Skeletal muscle tissue (tissue), 4 donors: ENCODE measurements around the gene RAPSN. TPM values are rescaled to one million over a fixed set of nuclear protein-coding genes. Genes with fewer than 3 reads are reported as not detected.

Experiments used
- H3K27ac ChIP-seq: one replicate; pipeline ENCODE4 v1.7.0; 2013; ENCODE audit warnings: mild to moderate bottlenecking, low read depth, low read length, inconsistent platforms
- H3K27me3 ChIP-seq, 3 donors: one replicate each; pipeline ENCODE4 v1.7.0; 2013; ENCODE audit warnings: low read length in 3 of 3; ENCODE audit not compliant: control insufficient read depth in 3 of 3, insufficient read depth in 3 of 3
- H3K36me3 ChIP-seq, 3 donors: one replicate each; pipeline ENCODE4 v1.7.0; 2013; ENCODE audit warnings: low read length in 3 of 3; ENCODE audit not compliant: control insufficient read depth in 3 of 3, insufficient read depth in 3 of 3
- H3K4me1 ChIP-seq, 3 donors: one replicate each; pipeline ENCODE4 v1.7.0; 2013; ENCODE audit warnings: low read length in 3 of 3, mild to moderate bottlenecking in 3 of 3; ENCODE audit not compliant: control insufficient read depth in 3 of 3, insufficient read depth in 3 of 3
- H3K4me3 ChIP-seq, 3 donors: one replicate each; pipeline ENCODE4 v1.7.0; 2013; ENCODE audit warnings: low read length in 3 of 3
- H3K9ac ChIP-seq, 3 donors: one replicate each; pipeline ENCODE4 v1.7.0; 2013; ENCODE audit warnings: low read length in 3 of 3, mild to moderate bottlenecking in 3 of 3, moderate library complexity in 2 of 3, low read depth in 1 of 3
- H3K9me3 ChIP-seq, 3 donors: one replicate each; pipeline ENCODE4 v1.7.0; 2013; ENCODE audit warnings: low read length in 3 of 3; ENCODE audit not compliant: control insufficient read depth in 3 of 3
- total RNA-seq: library from RNA; depleted of rRNA; stranded (reverse); fragments of >200 nt; gene quantifications from one replicate; pipeline ENCODE4 v1.2.3, GENCODE V29; 2014
- donor health status: Osteomylitis.

Gene RAPSN
- 44.9 TPM for total RNA-seq

- Histone ChIP-seq H3K4me1 (peaks cover 17 to 34% (median 19%) of the 10 kb centered on the region in 3 donors), H3K27ac (peak within 1 kb of the TSS; percentile 86), H3K4me3 (peak within 1 kb of the TSS; percentile 68 to 94 (median 91)), H3K9me3 (no peaks in the 10 kb centered on the region), H3K27me3 (no peaks in the 10 kb centered on the region), H3K9ac (peak within 1 kb of the TSS; percentile 82 to 94 (median 86)), H3K36me3 (peaks cover 5 to 8% (median 7%) of the 10 kb centered on the region in 3 donors)
Measured at GRCh38 chr11:47448566-47449427, at the start of gene RAPSN. Gene RAPSN, minus strand, starts transcription at chr11:47449136. Its CDS starts 172 bp downstream, at chr11:47448964.

- Histone ChIP-seq H3K9me3 (no peaks in the 10 kb centered on the region), H3K27me3 (no peaks in the 10 kb centered on the region), H3K4me1 (peaks cover 51 to 60% (median 56%) of the 10 kb centered on the region in 3 donors), H3K27ac (peak overlapping the region; percentile 15), H3K9ac (no peak overlapping the region), H3K4me3 (no peak overlapping the region), H3K36me3 (peaks cover 0 to 10% (median 2%) of the 10 kb centered on the region in 3 donors)
Measured at GRCh38 chr11:47498149-47498548, 49.2 kb upstream of the RAPSN start.

GRCh38 chr11:47496808-47497207 is 47.9 kb upstream of the RAPSN start:
- Histone ChIP-seq H3K27ac (no peak overlapping the region), H3K9ac (no peak overlapping the region), H3K4me3 (no peak overlapping the region), H3K4me1 (peaks cover 51 to 56% (median 54%) of the 10 kb centered on the region in 3 donors), H3K36me3 (peaks cover 0 to 10% (median 2%) of the 10 kb centered on the region in 3 donors), H3K27me3 (no peaks in the 10 kb centered on the region), H3K9me3 (no peaks in the 10 kb centered on the region)

GRCh38 chr11:47495856-47496217 is 46.9 kb upstream of the RAPSN start:
- Histone ChIP-seq H3K4me1 (peaks cover 46 to 52% (median 48%) of the 10 kb centered on the region in 3 donors), H3K9ac (no peak overlapping the region), H3K27me3 (no peaks in the 10 kb centered on the region), H3K4me3 (no peak overlapping the region), H3K9me3 (no peaks in the 10 kb centered on the region), H3K27ac (no peak overlapping the region), H3K36me3 (peaks cover 0 to 10% (median 2%) of the 10 kb centered on the region in 3 donors)

- H3K27me3 ChIP-seq = no peaks in the 10 kb centered on the region
- H3K4me3 ChIP-seq = no peak overlapping the region
- no peaks in the 10 kb centered on the region for H3K9me3 ChIP-seq
- H3K4me1 ChIP-seq = peaks cover 39 to 46% (median 44%) of the 10 kb centered on the region in 3 donors
- H3K27ac ChIP-seq = no peak overlapping the region
- no peak overlapping the region for H3K9ac ChIP-seq
- peaks cover 0 to 10% (median 2%) of the 10 kb centered on the region in 3 donors for H3K36me3 ChIP-seq
Measured at GRCh38 chr11:47495011-47495855, 46.3 kb upstream of the RAPSN start.

- Histone ChIP-seq H3K36me3 (peaks cover 21 to 30% (median 21%) of the 10 kb centered on the region in 3 donors), H3K4me1 (no peaks in the 10 kb centered on the region), H3K4me3 (no peak overlapping the region), H3K9me3 (no peaks in the 10 kb centered on the region), H3K27me3 (no peaks in the 10 kb centered on the region), H3K27ac (no peak overlapping the region), H3K9ac (no peak overlapping the region)
Measured at GRCh38 chr11:47489395-47489755, 40.4 kb upstream of the RAPSN start.

- H3K27me3 ChIP-seq = no peaks in the 10 kb centered on the region
- H3K9me3 ChIP-seq = no peaks in the 10 kb centered on the region
- no peaks in the 10 kb centered on the region for H3K4me1 ChIP-seq
- H3K36me3 ChIP-seq = peaks cover 25 to 32% (median 26%) of the 10 kb centered on the region in 3 donors
- H3K27ac ChIP-seq = no peak overlapping the region
- H3K9ac ChIP-seq = no peak overlapping the region
- H3K4me3 ChIP-seq = no peak overlapping the region
Measured at GRCh38 chr11:47488674-47489394, 39.9 kb upstream of the RAPSN start.

GRCh38 chr11:47488111-47488510 is 39.2 kb upstream of the RAPSN start:
- H3K9me3 ChIP-seq = no peaks in the 10 kb centered on the region
- peaks cover 32 to 36% (median 32%) of the 10 kb centered on the region in 3 donors for H3K36me3 ChIP-seq
- H3K27me3 ChIP-seq = no peaks in the 10 kb centered on the region
- H3K9ac ChIP-seq = no peak overlapping the region
- no peak overlapping the region for H3K4me3 ChIP-seq
- no peak overlapping the region for H3K27ac ChIP-seq
- H3K4me1 ChIP-seq = no peaks in the 10 kb centered on the region

GRCh38 chr11:47487421-47487820 is 38.5 kb upstream of the RAPSN start:
- Histone ChIP-seq H3K9me3 (no peaks in the 10 kb centered on the region), H3K36me3 (peaks cover 38 to 43% (median 39%) of the 10 kb centered on the region in 3 donors), H3K27ac (no peak overlapping the region), H3K4me1 (no peaks in the 10 kb centered on the region), H3K9ac (no peak overlapping the region), H3K4me3 (no peak overlapping the region), H3K27me3 (no peaks in the 10 kb centered on the region)
